PC-9 (cell line): ENCODE data around the gene ARID5B. TPM values are rescaled to one million over a fixed set of nuclear protein-coding genes. Genes with fewer than 3 reads are reported as not detected.

ENCODE experiments used
- BruUV-seq: library from RNA; stranded (reverse); fragments of 400-500 nt; replicated peaks from 2 replicates; lab custom pipeline; 2021; lab: Mats Ljungman, UMichigan
- CTCF ChIA-PET: fragments of 300-600 bp; sonication (Branson Sonifier 250); formaldehyde crosslinking; loops from one replicate; lab custom pipeline; 2022; ENCODE audit warnings: antibody characterized with exemption; lab: Charles Lee
- POLR2A ChIA-PET: fragments of 300-600 bp; sonication (Branson Sonifier 250); formaldehyde crosslinking; loops from one replicate; lab custom pipeline; 2022; ENCODE audit warnings: antibody characterized with exemption; ENCODE audit not compliant: unreplicated experiment; lab: Charles Lee
- DNase-seq, 2 experiments: peaks; one replicate each; pipeline versions ENCODE4 v3.0.0 to v3.0.0-alpha.2; 2015 to 2022; ENCODE audit warnings: mixed read lengths in 1 of 2
- H2AFZ ChIP-seq: fragments of 200-600 bp; sonication (generic); 2 replicates; pipeline ENCODE4 v1.8.1; 2017; ENCODE audit warnings: antibody characterized with exemption
- H3F3A ChIP-seq: fragments of 200-600 bp; sonication (generic); 2 replicates; pipeline ENCODE4 v1.8.1; 2017; ENCODE audit warnings: antibody characterized with exemption, mild to moderate bottlenecking, low read depth; ENCODE audit not compliant: insufficient read depth
- H3K27ac ChIP-seq: fragments of 200-600 bp; sonication (generic); 2 replicates; pipeline ENCODE4 v1.6.1; 2016; ENCODE audit warnings: mixed run types
- H3K27me3 ChIP-seq: fragments of 200-600 bp; sonication (generic); 2 replicates; pipeline ENCODE4 v1.6.1; 2016; ENCODE audit warnings: low read depth, mixed run types; ENCODE audit not compliant: insufficient read depth
- H3K36me3 ChIP-seq: fragments of 200-600 bp; sonication (generic); 2 replicates; pipeline ENCODE4 v1.6.1; 2016; ENCODE audit warnings: low read depth, mixed run types
- H3K4me1 ChIP-seq: fragments of 200-600 bp; sonication (generic); replicated peaks from 2 replicates; pipeline ENCODE4 v1.6.1; 2016; ENCODE audit warnings: mixed run types; ENCODE audit not compliant: insufficient read depth
- H3K4me2 ChIP-seq: fragments of 200-600 bp; sonication (generic); 2 replicates; pipeline ENCODE4 v1.6.1; 2017; ENCODE audit warnings: mixed run types
- H3K4me3 ChIP-seq: fragments of 200-600 bp; sonication (generic); 2 replicates; pipeline ENCODE4 v1.6.1; 2016; ENCODE audit warnings: mixed run types
- H3K79me2 ChIP-seq: fragments of 200-600 bp; sonication (generic); 2 replicates; pipeline ENCODE4 v1.6.1; 2017; ENCODE audit warnings: low read depth, mixed run types
- H3K9me2 ChIP-seq: fragments of 200-600 bp; sonication (generic); 2 replicates; pipeline ENCODE4 v1.8.1; 2017; ENCODE audit warnings: mild to moderate bottlenecking; ENCODE audit not compliant: insufficient read depth
- H3K9me3 ChIP-seq: fragments of 200-600 bp; sonication (generic); 2 replicates; pipeline ENCODE4 v1.8.1; 2016; ENCODE audit warnings: low read depth; ENCODE audit not compliant: insufficient read depth
- H4K20me1 ChIP-seq: fragments of 200-600 bp; sonication (generic); 2 replicates; pipeline ENCODE4 v1.8.1; 2017; ENCODE audit not compliant: insufficient read depth
- EZH2 ChIP-seq: fragments of 200-600 bp; sonication (generic); IDR thresholded peaks from 2 replicates; pipeline ENCODE4 v1.8.0; 2017; ENCODE audit warnings: antibody characterized with exemption, low read depth
- intact Hi-C: fragments of 100-400 bp; cut with micrococcal nuclease; formaldehyde crosslinking; loops from one replicate; pipeline ENCODE4 v1.10.0; 2022; ENCODE audit not compliant: unreplicated experiment
- total RNA-seq: library from RNA; stranded (reverse); gene quantifications from 2 replicates; pipeline ENCODE4 v1.2.3, GENCODE V29; 2021
- TF ChIP-seq, protein P1 (sequence below): fragments of 200-600 bp; sonication (generic); conservative IDR thresholded peaks from 2 replicates; pipeline ENCODE4 v1.6.1; 2017; ENCODE audit warnings: mixed run types, antibody characterized with exemption, mild to moderate bottlenecking, moderate library complexity

The ARID5B gene
- total RNA-seq, 1 experiment from 2014 or later: 7.4 TPM

DNA sequence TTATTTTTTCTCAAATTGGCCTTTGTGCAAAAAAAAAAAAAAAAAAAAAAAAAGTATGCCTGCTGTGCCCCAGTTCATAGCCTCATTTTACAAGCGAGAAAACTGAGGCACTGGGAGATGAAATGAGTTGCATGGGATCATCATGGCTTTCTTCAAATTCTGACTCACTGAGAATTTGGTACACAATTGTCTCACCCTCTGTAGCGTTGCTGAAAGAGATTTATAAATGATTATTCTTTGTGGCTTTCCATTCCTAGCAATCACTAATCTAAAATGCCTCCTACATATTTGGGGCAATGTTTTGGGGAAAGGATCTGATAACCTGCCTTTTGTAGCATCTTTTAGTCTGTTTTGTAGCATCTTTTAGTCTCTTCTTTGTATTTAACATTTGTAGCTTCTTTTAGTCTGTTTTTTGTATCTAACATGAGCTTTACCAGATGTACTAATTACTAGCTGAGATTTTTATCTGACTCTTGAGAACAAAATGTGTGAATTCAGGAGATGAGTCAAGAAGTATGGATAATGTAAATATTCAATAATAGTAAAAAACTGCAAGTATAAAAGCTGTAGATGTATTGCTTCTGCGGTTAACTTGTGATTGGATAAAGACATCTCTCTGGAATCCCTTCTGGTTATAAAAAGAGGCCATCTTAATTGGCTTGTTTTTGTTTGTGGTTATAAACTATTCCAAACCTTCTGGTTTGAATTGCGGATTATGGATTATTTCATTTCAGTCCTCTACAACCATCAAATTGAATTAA lies 161.4 kb downstream of the ARID5B start:
- ChIA-PET POLR2A (no interaction called here), CTCF (interaction anchor here (0.5 kb wide), 1 partner anchor 1071 kb away, joined by 4 read pairs; no protein-coding TSS in a partner anchor)
- DNase-seq: no peak
- H3K4me1 ChIP-seq: no peaks in the 10 kb centered on the region
- no peaks in the 10 kb centered on the region for H3F3A ChIP-seq
- H3K9me2 ChIP-seq: no peaks in the 10 kb centered on the region
- no peaks in the 10 kb centered on the region for H3K27me3 ChIP-seq
- H4K20me1 ChIP-seq: no peaks in the 10 kb centered on the region
- no peak overlapping the region for H3K27ac ChIP-seq
- H3K4me2 ChIP-seq: no peak overlapping the region
- no peak overlapping the region for H2AFZ ChIP-seq
- BruUV-seq: no TSS peak
- TF ChIP-seq EZH2: no peak
- TF ChIP-seq, protein P1, sequence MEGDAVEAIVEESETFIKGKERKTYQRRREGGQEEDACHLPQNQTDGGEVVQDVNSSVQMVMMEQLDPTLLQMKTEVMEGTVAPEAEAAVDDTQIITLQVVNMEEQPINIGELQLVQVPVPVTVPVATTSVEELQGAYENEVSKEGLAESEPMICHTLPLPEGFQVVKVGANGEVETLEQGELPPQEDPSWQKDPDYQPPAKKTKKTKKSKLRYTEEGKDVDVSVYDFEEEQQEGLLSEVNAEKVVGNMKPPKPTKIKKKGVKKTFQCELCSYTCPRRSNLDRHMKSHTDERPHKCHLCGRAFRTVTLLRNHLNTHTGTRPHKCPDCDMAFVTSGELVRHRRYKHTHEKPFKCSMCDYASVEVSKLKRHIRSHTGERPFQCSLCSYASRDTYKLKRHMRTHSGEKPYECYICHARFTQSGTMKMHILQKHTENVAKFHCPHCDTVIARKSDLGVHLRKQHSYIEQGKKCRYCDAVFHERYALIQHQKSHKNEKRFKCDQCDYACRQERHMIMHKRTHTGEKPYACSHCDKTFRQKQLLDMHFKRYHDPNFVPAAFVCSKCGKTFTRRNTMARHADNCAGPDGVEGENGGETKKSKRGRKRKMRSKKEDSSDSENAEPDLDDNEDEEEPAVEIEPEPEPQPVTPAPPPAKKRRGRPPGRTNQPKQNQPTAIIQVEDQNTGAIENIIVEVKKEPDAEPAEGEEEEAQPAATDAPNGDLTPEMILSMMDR: no peak
- no peaks in the 10 kb centered on the region for H3K79me2 ChIP-seq
- intact Hi-C loops: no loop called here
- 0 out of 2 replicates have a peak, but pooled peaks cover 7% of the 10 kb centered on the region for H3K36me3 ChIP-seq
- no peak overlapping the region for H3K4me3 ChIP-seq
- no peaks in the 10 kb centered on the region for H3K9me3 ChIP-seq

DNA sequence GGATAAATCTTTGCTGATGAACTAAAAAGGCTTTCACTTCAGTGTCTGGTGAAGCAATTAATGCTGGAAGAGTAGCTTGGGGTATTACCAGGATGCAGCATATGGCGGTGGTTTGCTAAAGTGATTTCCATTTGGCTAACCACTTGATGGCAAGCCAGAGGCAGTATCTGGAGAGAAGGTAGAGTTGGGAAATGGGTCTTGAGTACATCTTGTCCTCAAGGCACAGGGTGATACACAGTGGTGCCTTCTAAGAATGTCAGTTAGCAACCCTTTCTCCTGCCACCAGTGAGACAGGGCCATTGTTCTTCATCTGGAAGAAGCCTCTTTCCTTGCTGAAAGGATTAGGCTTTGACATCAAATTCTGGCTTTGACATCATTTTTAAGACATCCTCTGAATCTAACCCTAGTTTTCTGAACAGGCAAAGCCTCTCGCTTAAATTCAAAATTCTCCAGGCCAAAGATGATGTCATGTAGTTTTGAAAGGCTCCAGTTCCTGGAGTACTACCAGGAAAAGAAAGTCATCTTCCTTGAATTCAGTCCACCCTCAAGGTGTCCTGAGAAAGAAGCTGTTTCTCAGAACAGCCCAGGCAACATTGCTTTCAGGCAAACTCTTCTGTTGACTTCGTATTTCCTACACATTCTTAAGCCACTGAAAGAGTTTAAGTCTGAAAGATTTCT lies 162.4 kb downstream of the ARID5B start:
- H3K79me2 ChIP-seq: no peaks in the 10 kb centered on the region
- intact Hi-C loops: no loop called here
- no peak overlapping the region for H2AFZ ChIP-seq
- H3K27ac ChIP-seq: no peak overlapping the region
- H4K20me1 ChIP-seq: no peaks in the 10 kb centered on the region
- BruUV-seq: no TSS peak
- H3K9me2 ChIP-seq: no peaks in the 10 kb centered on the region
- peaks cover 1% of the 10 kb centered on the region; the same call in 1 of the 2 replicates for H3K36me3 ChIP-seq
- H3K4me3 ChIP-seq: no peak overlapping the region
- no peaks in the 10 kb centered on the region for H3K9me3 ChIP-seq
- ChIA-PET CTCF (no interaction called here), POLR2A (no interaction called here)
- H3K4me1 ChIP-seq: peaks cover 8% of the 10 kb centered on the region; the same call in 1 of the 2 replicates
- no peak overlapping the region for H3K4me2 ChIP-seq
- TF ChIP-seq, protein P1: no peak
- no peak for TF ChIP-seq EZH2
- H3K27me3 ChIP-seq: no peaks in the 10 kb centered on the region
- no peaks in the 10 kb centered on the region for H3F3A ChIP-seq
- DNase-seq: no peak

DNA sequence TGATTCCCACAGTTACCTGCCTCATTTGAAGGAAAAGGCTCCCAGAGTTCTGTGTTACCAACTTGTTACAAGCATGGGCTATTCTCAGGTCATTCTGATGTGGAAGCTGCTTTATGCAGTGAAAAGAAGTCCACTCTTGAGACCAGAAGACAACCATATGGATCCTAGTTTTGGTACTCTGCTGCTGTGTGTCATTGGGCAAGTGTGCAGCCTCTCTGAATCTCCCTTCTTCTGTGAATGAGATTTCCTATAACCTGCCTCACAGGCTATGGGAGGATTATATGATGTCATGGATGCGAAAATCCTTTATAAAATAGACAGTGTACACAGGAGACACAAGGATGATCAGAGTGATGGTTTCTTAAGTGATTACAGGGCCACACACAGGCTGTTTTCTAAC lies 166.1 kb downstream of the ARID5B start:
- Histone ChIP-seq H3K27ac (no peak overlapping the region), H4K20me1 (no peaks in the 10 kb centered on the region), H3K79me2 (no peaks in the 10 kb centered on the region)

More for the DNA sequence above, 166.1 kb downstream of the ARID5B start:
- H2AFZ ChIP-seq: no peak overlapping the region
- CTCF ChIA-PET: no interaction called here
- H3K4me2 ChIP-seq: no peak overlapping the region
- H3F3A ChIP-seq: no peaks in the 10 kb centered on the region
- peaks cover 12% of the 10 kb centered on the region; the same call in 1 of the 2 replicates for H3K4me1 ChIP-seq
- TF ChIP-seq EZH2: no peak
- TF ChIP-seq, protein P1: no peak
- no TSS peak for BruUV-seq
- peaks cover 16% of the 10 kb centered on the region; the same call in 1 of the 2 replicates for H3K36me3 ChIP-seq
- DNase-seq: no peak
- POLR2A ChIA-PET: no interaction called here
- no peaks in the 10 kb centered on the region for H3K27me3 ChIP-seq
- intact Hi-C loops: no loop called here
- no peak overlapping the region for H3K4me3 ChIP-seq
- H3K9me3 ChIP-seq: no peaks in the 10 kb centered on the region
- H3K9me2 ChIP-seq: no peaks in the 10 kb centered on the region
